OCI-LY3 (cell line): ENCODE data around the gene ERBB2.
"Not testable (repeated sequence)": the region's sequence is repeated elsewhere in the genome, so short reads cannot be mapped to it uniquely, and the experiment has no call there.

Experiments used
- H2AFZ ChIP-seq: fragments of 200-600, 300-600 bp; shearing (Covaris generic); 2 replicates; pipeline ENCODE4 v1.6.0; 2014; ENCODE audit warnings: antibody characterized with exemption, low read depth, low read length
- H3K27ac ChIP-seq: fragments of 200-600, 300-600 bp; sonication (generic); 2 replicates; pipeline ENCODE4 v1.5.1; 2014; ENCODE audit warnings: mild to moderate bottlenecking, low read length, moderate library complexity, mixed read lengths
- H3K27me3 ChIP-seq: fragments of 200-600, 300-600 bp; sonication (generic); 2 replicates; pipeline ENCODE4 v1.6.1; 2014; ENCODE audit warnings: low read depth, low read length, mixed read lengths
- H3K36me3 ChIP-seq: fragments of 200-600, 300-600 bp; sonication (generic); replicated peaks from 2 replicates; pipeline ENCODE3; 2014; ENCODE audit warnings: low read depth, low read length, mixed read lengths
- H3K4me1 ChIP-seq: fragments of 300-600, 200-600 bp; sonication (generic); 2 replicates; pipeline ENCODE4 v1.6.1; 2014; ENCODE audit warnings: low read length, mixed read lengths
- H3K4me2 ChIP-seq: fragments of 200-600, 300-600 bp; sonication (generic); 2 replicates; pipeline ENCODE4 v1.6.1; 2014; ENCODE audit warnings: low read length, mixed read lengths
- H3K4me3 ChIP-seq: fragments of 300-600, 200-600 bp; sonication (generic); 2 replicates; pipeline ENCODE4 v1.5.1; 2014; ENCODE audit warnings: antibody characterized with exemption, mild to moderate bottlenecking, low read length, moderate library complexity
- H3K79me2 ChIP-seq: fragments of 300-600, 200-600 bp; shearing (Covaris generic); 2 replicates; pipeline ENCODE4 v1.6.1; 2014; ENCODE audit warnings: mild to moderate bottlenecking, low read length, mixed read lengths
- H3K9ac ChIP-seq: fragments of 300-600, 200-600 bp; shearing (Covaris generic); 2 replicates; pipeline ENCODE4 v1.6.0; 2014; ENCODE audit warnings: mild to moderate bottlenecking, low read length, moderate library complexity
- H3K9me3 ChIP-seq: fragments of 200-600, 300-600 bp; shearing (Covaris generic); 2 replicates; pipeline ENCODE4 v1.6.1; 2014; ENCODE audit warnings: low read length, mixed read lengths; ENCODE audit not compliant: insufficient read depth
- H4K20me1 ChIP-seq: fragments of 200-600, 300-600 bp; sonication (generic); 2 replicates; pipeline ENCODE4 v1.6.1; 2016; ENCODE audit warnings: low read length, mixed read lengths; ENCODE audit not compliant: insufficient read depth
- CTCF ChIP-seq: fragments of 200-600, 300-600 bp; sonication (generic); IDR thresholded peaks from 2 replicates; pipeline ENCODE4 v1.5.1; 2014; ENCODE audit warnings: antibody characterized with exemption, low read length, low read depth
- EZH2phosphoT487 ChIP-seq: fragments of 200-600 bp; shearing (Covaris generic); IDR thresholded peaks from 2 replicates; pipeline ENCODE4 v1.6.1; 2018; ENCODE audit warnings: antibody characterized with exemption, mixed run types, low read depth

The ERBB2 gene

GRCh38 chr17:39709319-39709997 lies 9.6 kb downstream of the ERBB2 start:
- no peak overlapping the region for H3K4me3 ChIP-seq

GRCh38 chr17:39709998-39710964 lies 10.4 kb downstream of the ERBB2 start:
- H3K4me2 ChIP-seq: no peak overlapping the region
- no peaks in the 10 kb centered on the region for H3K79me2 ChIP-seq
- no peak overlapping the region for H3K9ac ChIP-seq
- no peaks in the 10 kb centered on the region for H3K36me3 ChIP-seq
- H3K4me1 ChIP-seq: no peaks in the 10 kb centered on the region
- no peaks in the 10 kb centered on the region for H3K9me3 ChIP-seq
- H3K27ac ChIP-seq: no peak overlapping the region
- no peaks in the 10 kb centered on the region for H4K20me1 ChIP-seq
- H3K4me3 ChIP-seq: no peak overlapping the region
- no peak overlapping the region for H2AFZ ChIP-seq
- H3K27me3 ChIP-seq: no peaks in the 10 kb centered on the region
- TF ChIP-seq EZH2phosphoT487: no peak
- TF ChIP-seq CTCF: no peak

More at GRCh38 chr17:39709319-39709997, 9.6 kb downstream of the ERBB2 start:
- Histone ChIP-seq H3K9me3 (no peaks in the 10 kb centered on the region), H2AFZ (no peak overlapping the region), H3K4me2 (no peak overlapping the region), H3K79me2 (no peaks in the 10 kb centered on the region), H3K27ac (no peak overlapping the region), H3K27me3 (no peaks in the 10 kb centered on the region), H3K9ac (no peak overlapping the region), H3K36me3 (no peaks in the 10 kb centered on the region), H4K20me1 (no peaks in the 10 kb centered on the region), H3K4me1 (no peaks in the 10 kb centered on the region)
- no peak for TF ChIP-seq EZH2phosphoT487
- TF ChIP-seq CTCF: no peak

- H3K9ac ChIP-seq, H3K4me1 ChIP-seq, H3K4me3 ChIP-seq, H3K4me2 ChIP-seq, H3K27me3 ChIP-seq, H3K79me2 ChIP-seq, H4K20me1 ChIP-seq, H3K36me3 ChIP-seq, H3K9me3 ChIP-seq, H2AFZ ChIP-seq, H3K27ac ChIP-seq: not testable (repeated sequence)
Measured at GRCh38 chr17:39711071-39711470, 11.2 kb downstream of the ERBB2 start.

- H4K20me1 ChIP-seq: no peaks in the 10 kb centered on the region
- H3K27ac ChIP-seq: no peak overlapping the region
- no peaks in the 10 kb centered on the region for H3K27me3 ChIP-seq
- H3K9me3 ChIP-seq: no peaks in the 10 kb centered on the region
- H2AFZ ChIP-seq: no peak overlapping the region
- no peaks in the 10 kb centered on the region for H3K79me2 ChIP-seq
- peaks cover 15% of the 10 kb centered on the region for H3K4me1 ChIP-seq
- no peak for TF ChIP-seq CTCF
- H3K4me3 ChIP-seq: no peak overlapping the region
- no peak overlapping the region for H3K9ac ChIP-seq
- H3K4me2 ChIP-seq: no peak overlapping the region
- no peaks in the 10 kb centered on the region for H3K36me3 ChIP-seq
Measured at GRCh38 chr17:39711851-39712250, 12.0 kb downstream of the ERBB2 start.
